ENCODE measurements around the gene C1orf21.

Gene C1orf21

DNA sequence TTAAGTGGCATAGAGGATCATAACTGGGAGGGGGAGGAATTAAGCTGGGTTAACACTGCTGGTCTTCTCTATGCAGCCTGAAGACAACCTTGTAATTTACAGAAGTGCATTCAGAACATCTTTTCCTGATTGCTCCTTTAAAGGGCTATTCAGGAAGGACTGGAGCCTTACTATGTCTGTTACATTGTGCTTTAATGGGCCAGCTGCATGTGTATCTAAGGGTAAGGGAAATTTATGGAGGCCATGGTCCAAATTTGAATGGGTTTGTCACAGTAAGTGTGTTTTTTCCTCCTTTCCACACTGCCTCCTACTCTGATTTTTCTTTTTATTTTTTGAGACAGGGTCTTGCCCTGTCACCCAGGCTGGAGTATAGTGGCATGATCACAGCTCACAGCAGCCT, 19.6 kb downstream of the C1orf21 start:
- TF ChIP-seq POLR2AphosphoS5 (IDR thresholded peaks at IDR 0.05; ENCODE audit: low read depth, low read length) = no peak
- FAIRE-seq = no peak
- no peak for DNase-seq (ENCODE audit: insufficient read length, low spot score)

DNA sequence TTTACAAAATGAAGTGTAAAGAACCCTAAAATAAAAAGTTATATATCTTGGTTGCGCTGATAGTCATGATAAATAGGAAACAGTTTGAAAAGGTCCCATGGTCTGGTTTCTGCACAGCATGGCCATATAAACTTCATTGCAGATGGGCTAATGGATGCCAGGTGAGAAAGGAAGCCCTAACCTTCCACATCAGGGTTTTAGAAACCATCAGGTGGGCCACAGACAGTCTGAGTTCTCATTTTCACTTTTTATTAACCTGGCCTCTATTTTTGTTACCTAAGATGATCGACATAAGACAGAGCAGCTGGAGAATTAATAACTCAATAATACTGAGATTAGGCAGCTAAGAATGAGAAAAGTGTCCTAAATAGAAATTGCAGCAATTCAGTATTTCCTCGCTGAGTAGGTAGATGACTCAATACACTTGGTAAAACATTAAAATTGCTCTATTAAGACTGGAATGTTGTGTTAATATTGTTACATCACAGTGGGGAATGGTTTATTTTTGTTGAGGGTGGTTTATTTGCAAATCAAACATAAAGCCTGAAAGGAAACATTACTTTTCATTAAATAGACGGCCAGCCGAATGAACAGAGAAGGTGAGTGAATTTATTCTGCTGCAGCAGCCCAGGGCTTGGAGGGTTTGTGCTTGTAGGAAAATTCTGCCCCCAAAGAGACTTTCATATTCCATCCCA, 21.1 kb downstream of the C1orf21 start:
- no peak for DNase-seq (ENCODE audit: insufficient read length, low spot score)
- FAIRE-seq = no peak
- TF ChIP-seq PAX5 (IDR thresholded peaks at IDR 0.05; ENCODE audit: insufficient read depth, low read length, severe bottlenecking) (no peak), TAF1 (IDR thresholded peaks at IDR 0.05; ENCODE audit: low read depth, low read length) (no peak), SPI1 (IDR thresholded peaks at IDR 0.05; ENCODE audit: low read depth, low read length) (no peak), POLR2A (IDR thresholded peaks at IDR 0.05; ENCODE audit: low read depth, low read length) (no peak), POLR2AphosphoS5 (IDR thresholded peaks at IDR 0.05; ENCODE audit: low read depth, low read length) (no peak), POU2F2 (IDR thresholded peaks at IDR 0.05; ENCODE audit: low read depth, low read length) (no peak)

DNA sequence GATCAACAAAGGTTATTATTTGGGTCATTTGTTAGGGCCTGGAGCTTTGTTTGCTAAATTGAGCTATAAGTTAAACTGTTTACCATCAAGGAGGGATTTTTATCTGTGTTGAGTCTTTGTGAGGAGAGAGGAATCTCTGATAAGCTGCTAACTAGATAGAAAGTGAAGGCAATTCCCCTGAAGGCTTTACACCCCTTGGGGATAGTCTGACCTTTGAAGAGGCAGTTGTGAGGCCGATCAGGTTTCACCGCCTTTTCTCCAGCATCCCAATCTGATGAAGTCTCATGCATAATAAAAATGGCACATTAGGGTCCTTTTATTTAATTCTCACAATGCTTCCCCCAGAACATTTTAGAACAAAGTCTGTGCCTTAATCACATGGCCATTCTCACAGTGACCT, 21.8 kb downstream of the C1orf21 start:
- FAIRE-seq (no peak), DNase-seq (ENCODE audit: insufficient read length, low spot score) (no peak)
- TF ChIP-seq POLR2A (IDR thresholded peaks at IDR 0.05; ENCODE audit: low read depth, low read length) (no peak), POU2F2 (IDR thresholded peaks at IDR 0.05; ENCODE audit: low read depth, low read length) (no peak), TAF1 (IDR thresholded peaks at IDR 0.05; ENCODE audit: low read depth, low read length) (no peak), SPI1 (IDR thresholded peaks at IDR 0.05; ENCODE audit: low read depth, low read length) (no peak), PAX5 (IDR thresholded peaks at IDR 0.05; ENCODE audit: insufficient read depth, low read length, severe bottlenecking) (no peak)

DNA sequence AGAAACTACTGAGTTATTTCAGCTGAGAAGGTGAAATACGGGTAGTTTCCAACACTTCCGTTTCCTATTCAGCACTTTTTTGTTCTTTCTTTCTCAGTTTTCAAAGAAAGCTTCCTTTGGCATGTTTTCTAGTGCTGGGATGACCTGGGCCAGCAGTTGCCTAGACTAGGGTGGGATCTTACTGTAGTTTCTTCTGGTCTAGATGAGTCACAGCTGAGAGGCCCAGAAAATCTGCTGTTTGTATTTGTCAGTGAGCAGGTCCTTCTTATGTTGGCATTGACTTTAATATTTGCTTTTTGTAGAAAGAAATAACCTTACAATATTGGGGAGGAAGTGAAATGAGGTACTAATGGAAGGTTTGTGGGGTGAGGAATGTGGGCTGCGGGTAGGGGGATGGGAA, 22.2 kb downstream of the C1orf21 start:
- FAIRE-seq = no peak
- TF ChIP-seq POLR2A (IDR thresholded peaks at IDR 0.05; ENCODE audit: low read depth, low read length) = no peak
- no peak for TF ChIP-seq POLR2AphosphoS5 (IDR thresholded peaks at IDR 0.05; ENCODE audit: low read depth, low read length)
- no peak for TF ChIP-seq TAF1 (IDR thresholded peaks at IDR 0.05; ENCODE audit: low read depth, low read length)
- no peak for TF ChIP-seq PAX5 (IDR thresholded peaks at IDR 0.05; ENCODE audit: insufficient read depth, low read length, severe bottlenecking)
- TF ChIP-seq SPI1 (IDR thresholded peaks at IDR 0.05; ENCODE audit: low read depth, low read length) = no peak
- no peak for TF ChIP-seq POU2F2 (IDR thresholded peaks at IDR 0.05; ENCODE audit: low read depth, low read length)

DNA sequence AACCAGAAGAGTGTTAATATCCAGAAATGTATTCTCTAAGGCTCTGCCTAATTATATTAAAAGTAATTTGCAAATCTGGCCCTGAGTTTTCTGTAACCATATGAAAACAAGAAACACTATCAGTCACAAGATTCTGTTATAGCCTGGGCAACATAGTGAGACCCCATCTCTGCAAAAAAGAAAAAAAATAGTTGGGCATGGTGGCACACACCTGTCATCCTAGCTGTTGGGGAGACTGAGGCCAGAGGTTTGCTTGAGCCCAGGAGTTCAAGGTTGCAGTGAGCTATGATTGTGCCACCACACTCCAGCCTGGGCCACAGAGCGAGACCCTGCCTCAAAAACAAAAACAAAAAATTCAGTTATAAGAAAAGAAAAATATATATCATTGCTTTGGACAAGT, 25.6 kb downstream of the C1orf21 start:
- FAIRE-seq (no peak), DNase-seq (ENCODE audit: insufficient read length, low spot score) (no peak)
- TF ChIP-seq POLR2AphosphoS5 (IDR thresholded peaks at IDR 0.05; ENCODE audit: low read depth, low read length) = no peak
- no peak for TF ChIP-seq POLR2A (IDR thresholded peaks at IDR 0.05; ENCODE audit: low read depth, low read length)
- TF ChIP-seq POU2F2 (IDR thresholded peaks at IDR 0.05; ENCODE audit: low read depth, low read length) = no peak
- TF ChIP-seq TAF1 (IDR thresholded peaks at IDR 0.05; ENCODE audit: low read depth, low read length) = no peak
- no peak for TF ChIP-seq SPI1 (IDR thresholded peaks at IDR 0.05; ENCODE audit: low read depth, low read length)

More for the DNA sequence above, 22.2 kb downstream of the C1orf21 start:
- no peak for DNase-seq (ENCODE audit: insufficient read length, low spot score)

DNA sequence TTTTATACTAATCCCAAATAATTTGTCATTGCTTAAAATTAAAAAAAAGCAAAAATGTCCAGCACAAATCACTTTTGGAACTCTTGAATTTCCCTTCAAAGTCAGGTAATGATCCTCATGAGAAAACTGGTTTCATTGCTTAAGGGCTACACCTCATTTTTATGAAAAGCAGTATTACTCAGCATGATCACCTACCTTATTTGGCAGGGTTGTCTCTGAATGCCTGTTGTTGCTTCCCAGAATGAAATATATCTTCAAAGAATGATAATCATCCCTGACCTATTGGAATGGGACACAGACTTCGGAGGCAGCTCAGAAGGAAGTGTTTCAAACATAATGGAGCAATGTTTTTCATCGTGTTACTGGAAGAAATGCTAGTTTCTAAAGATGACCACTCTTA, 29.7 kb downstream of the C1orf21 start:
- FAIRE-seq (no peak), DNase-seq (ENCODE audit: insufficient read length, low spot score) (no peak)
- TF ChIP-seq SPI1 (IDR thresholded peaks at IDR 0.05; ENCODE audit: low read depth, low read length) (no peak), POLR2A (IDR thresholded peaks at IDR 0.05; ENCODE audit: low read depth, low read length) (no peak), PAX5 (IDR thresholded peaks at IDR 0.05; ENCODE audit: insufficient read depth, low read length, severe bottlenecking) (no peak), POLR2AphosphoS5 (IDR thresholded peaks at IDR 0.05; ENCODE audit: low read depth, low read length) (no peak), POU2F2 (IDR thresholded peaks at IDR 0.05; ENCODE audit: low read depth, low read length) (no peak), TAF1 (IDR thresholded peaks at IDR 0.05; ENCODE audit: low read depth, low read length) (no peak)

DNA sequence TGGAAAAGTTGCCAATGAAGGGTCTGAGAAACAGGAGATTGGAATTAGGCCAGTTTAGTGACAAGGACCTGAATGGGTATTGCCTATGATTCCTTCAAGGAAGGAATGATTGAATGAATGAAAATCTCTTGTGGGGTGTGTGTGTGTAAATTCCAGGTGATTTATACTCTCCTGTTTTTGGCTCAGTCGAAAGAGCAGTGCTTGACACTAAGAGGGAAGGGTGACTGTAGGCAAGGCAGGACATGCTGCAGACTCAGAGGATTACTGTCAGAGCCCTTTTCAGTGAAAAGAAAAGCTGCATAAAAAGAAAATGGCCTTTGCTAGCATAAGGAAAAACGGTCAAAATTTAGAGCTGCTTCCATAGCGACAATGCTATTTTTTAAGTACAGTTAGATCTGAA, 30.1 kb downstream of the C1orf21 start:
- TF ChIP-seq SPI1 (IDR thresholded peaks at IDR 0.05; ENCODE audit: low read depth, low read length) (no peak), POLR2AphosphoS5 (IDR thresholded peaks at IDR 0.05; ENCODE audit: low read depth, low read length) (no peak), TAF1 (IDR thresholded peaks at IDR 0.05; ENCODE audit: low read depth, low read length) (no peak), POU2F2 (IDR thresholded peaks at IDR 0.05; ENCODE audit: low read depth, low read length) (no peak), POLR2A (IDR thresholded peaks at IDR 0.05; ENCODE audit: low read depth, low read length) (no peak), PAX5 (IDR thresholded peaks at IDR 0.05; ENCODE audit: insufficient read depth, low read length, severe bottlenecking) (no peak)
- no peak for FAIRE-seq
- DNase-seq (ENCODE audit: insufficient read length, low spot score) = no peak

DNA sequence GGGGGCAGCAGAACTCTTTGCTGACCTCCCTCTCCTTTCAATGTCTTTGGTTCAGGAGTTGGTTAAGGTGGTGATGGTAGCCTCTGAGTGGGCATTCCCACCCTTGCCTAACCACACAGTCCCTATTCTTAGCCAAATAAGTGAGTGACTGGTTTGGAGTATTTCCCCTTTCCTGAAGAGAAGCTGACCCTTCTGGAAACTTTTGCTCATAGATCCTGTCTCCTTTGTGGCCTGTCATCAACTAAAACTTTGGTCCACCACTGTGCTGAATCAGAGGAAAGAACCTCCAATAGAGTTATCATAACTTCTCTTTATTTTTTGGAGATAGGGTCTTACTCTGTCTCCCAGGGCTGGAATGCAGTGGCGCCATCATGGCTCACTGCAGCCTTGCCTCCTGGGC, 31.1 kb downstream of the C1orf21 start:
- FAIRE-seq = no peak
- TF ChIP-seq POLR2AphosphoS5 (IDR thresholded peaks at IDR 0.05; ENCODE audit: low read depth, low read length) (no peak), POU2F2 (IDR thresholded peaks at IDR 0.05; ENCODE audit: low read depth, low read length) (no peak), POLR2A (IDR thresholded peaks at IDR 0.05; ENCODE audit: low read depth, low read length) (no peak), SPI1 (IDR thresholded peaks at IDR 0.05; ENCODE audit: low read depth, low read length) (no peak), PAX5 (IDR thresholded peaks at IDR 0.05; ENCODE audit: insufficient read depth, low read length, severe bottlenecking) (no peak), TAF1 (IDR thresholded peaks at IDR 0.05; ENCODE audit: low read depth, low read length) (no peak)

DNA sequence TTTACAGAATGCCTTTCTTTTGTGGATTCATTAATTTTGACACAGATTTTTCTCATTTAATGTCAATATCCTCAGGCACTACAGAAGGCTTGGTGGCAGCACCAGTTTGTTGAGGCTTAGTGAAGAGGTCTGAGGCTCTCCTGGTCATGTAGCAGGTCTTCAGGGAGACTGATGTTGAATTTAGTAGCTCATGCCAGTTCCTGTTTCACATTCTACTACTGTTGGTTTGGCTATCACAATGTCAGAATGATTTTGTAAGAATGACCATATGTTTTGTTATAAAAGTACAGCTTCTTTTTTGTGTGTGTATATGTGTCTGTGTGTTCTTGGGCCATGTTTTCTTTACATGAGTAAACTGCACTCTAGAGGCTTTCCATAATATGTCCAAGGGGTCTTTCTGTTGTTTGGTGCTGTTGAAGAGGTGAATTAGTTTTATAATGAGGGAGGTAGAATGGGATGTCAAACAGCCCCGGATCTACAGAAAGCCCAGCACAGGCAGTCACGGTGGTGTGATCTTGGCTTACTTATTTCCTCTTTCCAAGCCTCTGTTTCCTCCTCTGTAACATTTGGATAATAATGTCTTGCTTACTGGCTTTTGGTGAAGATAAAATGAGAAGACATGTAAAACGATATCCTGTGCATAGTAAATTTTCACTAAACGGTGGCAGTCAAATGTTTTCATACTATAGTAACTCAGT, 32.0 kb downstream of the C1orf21 start:
- FAIRE-seq (no peak), DNase-seq (ENCODE audit: insufficient read length, low spot score) (no peak)
- TF ChIP-seq POLR2AphosphoS5 (IDR thresholded peaks at IDR 0.05; ENCODE audit: low read depth, low read length) (no peak), SPI1 (IDR thresholded peaks at IDR 0.05; ENCODE audit: low read depth, low read length) (no peak), POU2F2 (IDR thresholded peaks at IDR 0.05; ENCODE audit: low read depth, low read length) (no peak), POLR2A (IDR thresholded peaks at IDR 0.05; ENCODE audit: low read depth, low read length) (no peak), PAX5 (IDR thresholded peaks at IDR 0.05; ENCODE audit: insufficient read depth, low read length, severe bottlenecking) (no peak), TAF1 (IDR thresholded peaks at IDR 0.05; ENCODE audit: low read depth, low read length) (no peak)

More for the DNA sequence above, 31.1 kb downstream of the C1orf21 start:
- no peak for DNase-seq (ENCODE audit: insufficient read length, low spot score)

Data from GM12891 (cell line).